Umbilical cord (tissue), 2 donors: ENCODE data around the gene STK40. TPM values are rescaled to one million over a fixed set of nuclear protein-coding genes. Genes with fewer than 3 reads are reported as not detected.

ENCODE experiments used
- DNase-seq: peaks from one replicate; pipeline ENCODE4 v3.0.0-alpha.2; 2015; ENCODE audit warnings: low spot score
- total RNA-seq: library from RNA; depleted of rRNA; stranded (reverse); fragments of >200 nt; gene quantifications from one replicate; pipeline ENCODE4 v1.2.3, GENCODE V29; 2014; ENCODE audit warnings: low replicate concordance; ENCODE audit not compliant: insufficient read depth

STK40 gene, protein sequence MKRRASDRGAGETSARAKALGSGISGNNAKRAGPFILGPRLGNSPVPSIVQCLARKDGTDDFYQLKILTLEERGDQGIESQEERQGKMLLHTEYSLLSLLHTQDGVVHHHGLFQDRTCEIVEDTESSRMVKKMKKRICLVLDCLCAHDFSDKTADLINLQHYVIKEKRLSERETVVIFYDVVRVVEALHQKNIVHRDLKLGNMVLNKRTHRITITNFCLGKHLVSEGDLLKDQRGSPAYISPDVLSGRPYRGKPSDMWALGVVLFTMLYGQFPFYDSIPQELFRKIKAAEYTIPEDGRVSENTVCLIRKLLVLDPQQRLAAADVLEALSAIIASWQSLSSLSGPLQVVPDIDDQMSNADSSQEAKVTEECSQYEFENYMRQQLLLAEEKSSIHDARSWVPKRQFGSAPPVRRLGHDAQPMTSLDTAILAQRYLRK
- total RNA-seq: 12.0 TPM

DNA sequence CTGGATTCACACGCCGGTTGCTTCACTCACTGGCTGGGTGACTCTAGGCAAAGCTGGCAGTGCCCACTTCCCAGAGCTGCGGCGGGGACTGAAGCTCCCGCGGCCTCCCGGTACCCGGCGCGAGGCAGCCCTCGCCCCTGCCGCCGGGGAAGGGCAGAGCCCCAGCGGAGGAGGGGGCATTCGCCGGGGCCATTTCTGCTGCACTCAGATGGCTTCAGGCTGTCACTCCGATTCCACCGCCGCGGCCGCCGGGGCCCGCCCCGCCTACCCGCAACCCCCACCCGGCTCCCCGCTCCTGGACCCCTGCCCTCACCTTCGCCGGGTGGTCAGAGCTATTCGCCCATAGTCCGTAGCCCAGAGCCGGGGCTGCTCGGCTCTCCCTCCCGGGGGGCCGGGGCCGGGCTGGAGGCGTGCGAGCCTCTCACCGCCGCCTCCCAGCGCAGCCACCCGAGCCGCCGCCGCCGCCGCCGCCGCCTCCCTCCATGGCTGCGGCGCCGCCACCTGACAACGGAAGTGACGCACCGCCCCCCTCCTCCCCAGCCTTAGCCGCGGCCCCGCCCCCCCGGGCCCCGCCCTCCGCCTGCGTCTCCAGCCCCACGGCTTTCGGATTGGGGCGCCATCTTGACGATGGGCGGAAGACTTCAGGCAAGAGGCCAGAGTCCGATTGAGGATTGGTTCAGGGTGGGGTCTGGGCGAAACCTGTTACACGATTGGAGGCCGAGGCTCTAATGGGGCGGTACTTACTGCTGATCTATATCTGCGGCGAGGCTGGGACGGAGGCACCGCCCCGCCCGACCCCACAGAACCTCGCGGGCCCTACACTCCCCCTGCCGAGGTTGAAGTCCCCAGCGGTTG lies at the start of gene STK40:
TSS of gene STK40 (minus strand) at position 515 of the 855 bp plus-strand sequence. CDS start 24,592 bp downstream, outside the sequence.
- peak; percentile 100 for DNase-seq

DNA sequence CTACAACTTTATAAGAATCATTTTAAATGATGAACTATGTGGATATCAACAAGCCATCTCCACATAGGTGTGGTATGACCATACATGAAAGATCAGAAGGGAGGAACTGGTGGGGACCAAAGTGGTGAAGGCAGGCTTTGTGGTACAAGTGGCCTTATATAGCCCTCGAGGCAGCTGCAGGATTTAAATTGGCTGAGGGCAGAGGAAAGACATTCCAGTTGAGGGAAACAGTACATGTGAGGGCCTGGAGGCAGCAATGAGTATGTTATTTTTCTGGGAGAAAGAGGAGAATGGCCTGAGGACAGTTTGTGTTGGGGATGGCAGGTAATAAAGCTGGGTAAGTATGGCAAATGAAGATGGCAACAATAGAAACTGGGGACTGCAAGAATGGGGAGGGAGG lies 47.4 kb upstream of the STK40 start:
- no peak for DNase-seq

DNA sequence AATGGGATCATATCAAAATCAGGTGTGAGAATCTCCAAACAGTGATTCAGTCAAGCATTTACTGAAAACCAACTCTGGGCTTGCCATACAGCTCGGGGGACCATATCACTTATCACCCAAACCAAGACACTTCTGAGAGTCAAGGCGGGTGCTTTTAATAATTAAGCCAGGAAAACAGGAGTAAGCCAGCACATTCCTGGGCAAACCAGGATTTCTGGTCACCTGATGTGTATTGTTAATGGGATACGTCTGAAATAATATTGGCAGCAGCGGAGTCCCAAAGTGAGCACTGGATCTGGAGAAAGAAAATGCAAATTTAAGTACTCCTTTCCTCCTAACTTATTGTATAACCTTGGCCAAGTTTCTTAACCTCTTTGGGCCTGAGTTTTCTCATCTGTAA lies 46.9 kb upstream of the STK40 start:
- DNase-seq: no peak

DNA sequence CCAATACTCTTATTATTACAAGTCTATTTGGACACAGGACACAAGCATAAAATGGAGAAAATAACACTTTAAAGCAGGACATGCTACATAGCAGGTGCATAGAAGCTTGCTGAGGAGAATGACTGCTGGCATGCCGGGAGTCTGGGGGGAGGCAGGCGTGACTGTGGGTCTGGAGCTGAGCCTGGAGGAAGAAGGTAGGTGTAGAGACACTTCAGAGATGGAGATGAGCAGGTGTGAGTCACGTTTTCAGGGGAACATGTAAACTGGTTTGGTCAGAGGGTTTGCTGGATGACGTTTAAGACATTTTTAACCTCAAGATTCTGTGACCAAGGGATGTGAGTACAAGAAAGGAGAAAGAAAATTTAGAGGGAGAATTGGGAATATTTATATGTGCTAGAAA lies 40.1 kb upstream of the STK40 start:
- peak; percentile 36 for DNase-seq

DNA sequence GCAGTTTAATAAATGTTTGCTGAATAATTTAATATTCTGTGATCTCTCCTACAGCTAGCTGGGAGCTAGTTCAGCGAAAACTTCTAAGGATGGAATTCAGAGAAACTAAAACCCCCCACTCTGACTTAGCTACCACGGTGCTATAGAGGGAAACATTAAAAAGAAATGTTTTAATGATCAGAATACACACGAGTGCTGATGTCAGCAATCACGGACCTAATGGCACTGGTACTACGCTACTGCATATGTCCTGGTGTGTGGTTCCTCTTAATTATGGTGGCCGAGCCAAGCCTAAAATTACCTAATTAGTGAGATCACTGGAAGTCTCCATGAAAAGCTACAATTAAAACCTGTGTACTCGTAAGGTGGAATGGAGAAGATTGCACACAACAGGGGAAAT lies 35.9 kb upstream of the STK40 start:
- no peak for DNase-seq

DNA sequence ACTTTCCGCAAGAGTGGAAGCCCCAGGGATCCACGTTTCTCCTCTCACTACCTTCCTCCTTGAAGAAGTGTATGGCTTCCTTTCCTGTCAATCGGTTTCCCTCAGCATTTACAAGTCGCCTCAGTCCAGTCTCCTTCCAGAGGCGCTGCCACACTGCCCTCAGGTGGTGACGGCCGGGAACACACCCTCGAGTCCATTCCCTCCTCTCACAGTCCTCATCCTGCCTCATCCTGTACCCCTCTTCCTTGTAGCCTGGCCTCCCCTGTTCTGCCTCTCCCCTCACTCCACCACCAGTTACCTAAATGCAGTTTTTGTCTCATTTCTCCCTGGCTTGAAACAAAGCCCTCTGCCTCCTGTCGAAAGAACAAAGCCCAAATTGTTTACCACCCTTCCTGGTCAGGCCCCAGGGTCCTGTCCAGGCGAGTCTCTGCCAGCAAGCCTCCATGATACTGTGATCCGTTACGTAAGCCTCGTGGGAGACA lies 35.2 kb upstream of the STK40 start:
- peak; percentile 94 for DNase-seq

DNA sequence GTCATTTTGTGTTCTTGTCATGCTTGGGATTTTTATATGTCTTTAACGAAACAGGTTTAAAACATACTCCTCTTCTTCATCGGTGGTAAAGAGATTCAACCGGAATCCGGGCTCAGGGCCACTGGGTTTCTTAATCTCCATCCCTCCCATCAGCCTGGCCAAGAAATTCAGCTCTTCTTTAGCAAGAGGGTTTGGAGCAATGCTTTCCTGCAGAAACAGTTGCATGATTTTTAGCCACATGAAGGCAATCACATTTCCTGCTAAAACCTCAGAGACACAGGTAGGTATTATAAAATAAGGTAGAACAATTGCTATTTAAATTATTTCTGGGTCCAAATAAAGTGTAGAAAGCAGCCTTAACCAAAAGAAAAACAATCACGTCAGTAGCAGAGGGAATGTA lies 34.7 kb upstream of the STK40 start:
- peak; percentile 61 for DNase-seq

DNA sequence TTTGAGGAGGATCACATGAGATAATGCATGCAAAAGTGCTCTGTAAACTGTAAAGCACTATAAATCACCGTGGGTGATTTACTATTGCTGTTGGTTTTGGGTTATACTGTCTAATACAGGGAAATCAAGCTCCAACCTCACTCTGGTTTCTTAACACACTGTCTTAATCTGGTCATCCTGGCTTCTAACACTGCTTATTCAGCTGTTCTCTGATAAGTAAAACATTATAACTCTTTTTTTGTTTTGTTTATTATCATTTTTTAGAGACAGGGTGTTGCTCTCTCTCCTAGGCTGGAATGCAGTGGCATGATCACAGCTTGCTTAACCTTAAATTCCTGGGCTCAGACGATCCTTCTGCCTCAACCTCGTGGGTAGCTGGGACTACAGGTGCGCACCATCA lies 33.8 kb upstream of the STK40 start:
- no peak for DNase-seq

DNA sequence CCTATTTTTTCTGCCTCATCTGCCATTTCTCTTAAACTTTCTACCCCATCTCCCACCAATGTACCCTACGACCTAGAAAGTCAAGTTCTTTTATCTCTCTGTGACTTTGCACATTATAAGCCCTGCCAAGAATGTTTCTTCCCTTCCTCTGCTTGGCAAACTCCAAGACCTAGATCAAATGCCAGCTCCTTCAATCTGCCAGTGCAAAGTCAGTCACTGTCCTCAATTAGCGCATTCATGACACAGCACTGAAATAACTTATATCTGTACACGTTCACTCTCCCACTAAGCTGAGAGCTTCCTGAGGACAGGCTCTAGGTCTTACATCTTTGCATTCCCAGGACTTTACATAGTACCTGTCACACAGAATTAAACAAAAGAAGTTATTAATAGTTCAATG lies 33.4 kb upstream of the STK40 start:
- no peak for DNase-seq

DNA sequence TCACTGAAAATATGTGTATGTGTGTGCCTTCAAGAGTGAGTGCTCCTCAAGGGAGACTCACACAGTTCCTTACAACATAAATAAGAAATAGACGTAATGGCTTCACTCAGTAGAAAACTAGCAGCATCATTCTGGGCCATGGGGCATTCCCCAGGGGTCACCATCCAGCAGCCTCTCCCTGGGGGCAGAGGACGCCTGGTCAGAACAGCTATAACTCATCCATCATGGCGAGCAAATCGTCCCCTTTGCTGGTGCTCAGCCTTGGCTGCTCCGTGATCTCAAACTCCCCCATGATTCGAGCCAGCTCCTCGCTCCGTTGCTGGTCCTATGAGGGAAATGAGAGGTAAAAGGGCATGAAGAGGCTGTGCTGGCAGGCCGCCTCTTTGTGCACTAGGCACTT lies 32.2 kb upstream of the STK40 start:
- no peak for DNase-seq

DNA sequence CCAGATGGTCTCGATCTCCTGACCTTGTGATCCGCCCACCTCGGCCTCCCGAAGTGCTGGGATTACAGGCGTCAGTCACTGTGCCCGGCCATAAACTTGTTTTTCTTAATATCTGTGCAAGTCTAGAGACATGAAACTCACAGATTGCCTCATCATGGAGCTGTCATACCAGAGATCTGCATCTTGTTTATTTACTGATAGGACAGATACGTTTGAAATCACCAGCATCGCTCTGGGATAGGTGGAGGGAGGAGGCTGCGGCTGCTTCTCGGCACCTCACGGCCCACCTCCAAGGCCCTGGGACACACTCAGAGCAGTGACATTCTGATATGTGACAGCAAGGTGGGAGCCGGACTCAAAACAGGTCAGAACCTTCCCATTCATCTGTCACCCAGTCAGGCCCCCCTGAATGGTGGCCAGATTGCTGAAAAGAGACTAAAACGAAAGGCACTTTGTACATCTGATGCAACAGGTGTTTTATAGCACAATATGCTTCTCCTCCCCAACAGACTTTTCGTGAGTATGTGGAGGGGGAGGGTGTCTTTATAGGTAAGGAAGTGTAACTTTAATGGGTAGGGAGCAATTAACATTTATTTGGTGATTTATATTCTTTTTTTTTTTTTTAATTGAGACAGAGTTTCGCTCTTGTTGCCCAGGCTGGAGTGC lies 30.1 kb upstream of the STK40 start:
- DNase-seq: no peak

DNA sequence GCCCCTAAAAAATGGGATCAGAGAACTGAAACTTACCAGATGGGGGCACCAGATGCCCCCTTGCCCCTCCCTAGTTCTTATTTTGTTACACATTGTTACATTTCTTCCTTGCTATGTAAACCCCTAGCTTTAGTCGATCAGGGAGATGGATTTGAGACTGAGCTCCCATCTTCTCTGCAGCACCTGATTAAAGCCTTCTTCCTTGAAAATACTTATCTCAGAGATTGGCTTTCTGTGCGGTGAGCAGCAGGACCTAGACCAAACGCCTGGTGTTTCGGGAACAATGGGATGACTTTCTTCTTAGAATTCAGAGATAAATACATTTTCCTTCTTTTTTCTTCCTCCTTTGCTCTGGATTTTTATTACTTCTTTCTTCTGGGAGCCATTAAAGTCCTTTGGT lies 28.7 kb upstream of the STK40 start:
- DNase-seq: no peak

DNA sequence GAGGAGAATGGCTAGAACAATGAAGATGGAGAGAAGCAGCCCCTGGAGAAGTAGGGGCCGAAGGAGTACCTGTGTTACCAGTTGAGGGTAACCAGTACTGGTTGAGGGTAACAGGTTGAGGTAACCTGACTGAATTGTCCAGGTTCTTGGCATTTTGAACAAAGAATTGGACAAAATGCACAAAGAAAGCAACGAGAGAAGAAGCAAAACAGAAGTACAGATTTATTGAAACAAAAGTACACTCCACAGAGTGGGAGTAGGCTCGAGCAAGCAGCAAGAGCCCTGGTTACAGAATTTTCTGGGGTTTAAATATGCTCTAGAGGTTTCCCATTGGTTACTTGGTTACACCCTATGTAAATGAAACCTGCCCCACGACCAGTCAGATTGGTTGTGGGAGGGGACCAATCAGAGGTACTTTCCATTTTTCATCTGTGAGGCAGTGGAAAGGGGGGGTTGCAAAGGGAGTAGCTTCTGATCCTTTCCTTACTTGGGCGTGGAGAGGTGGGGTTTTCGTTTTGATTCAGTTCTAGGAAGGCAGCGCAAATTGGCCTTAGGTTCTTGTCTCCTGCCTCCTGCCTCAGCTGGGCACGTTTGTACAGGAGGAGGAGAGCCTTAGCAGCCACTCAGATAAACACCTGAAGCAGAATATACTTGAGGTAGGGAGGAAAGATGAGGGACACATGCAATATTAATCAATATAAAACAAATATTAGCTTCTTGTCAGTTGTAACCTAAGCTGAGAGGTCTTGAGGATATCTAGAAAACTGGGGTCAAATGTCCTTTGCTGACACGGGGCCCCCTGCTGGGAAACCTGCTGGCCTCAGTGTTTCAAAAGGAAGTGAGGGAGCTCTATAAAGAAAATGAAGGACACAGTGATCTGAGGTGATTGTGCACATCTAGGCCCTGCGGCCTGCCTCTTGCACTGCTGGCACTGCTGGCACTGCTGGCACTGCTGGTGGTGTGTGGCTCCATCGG lies 26.2 kb upstream of the STK40 start:
- DNase-seq: peak; percentile 31

DNA sequence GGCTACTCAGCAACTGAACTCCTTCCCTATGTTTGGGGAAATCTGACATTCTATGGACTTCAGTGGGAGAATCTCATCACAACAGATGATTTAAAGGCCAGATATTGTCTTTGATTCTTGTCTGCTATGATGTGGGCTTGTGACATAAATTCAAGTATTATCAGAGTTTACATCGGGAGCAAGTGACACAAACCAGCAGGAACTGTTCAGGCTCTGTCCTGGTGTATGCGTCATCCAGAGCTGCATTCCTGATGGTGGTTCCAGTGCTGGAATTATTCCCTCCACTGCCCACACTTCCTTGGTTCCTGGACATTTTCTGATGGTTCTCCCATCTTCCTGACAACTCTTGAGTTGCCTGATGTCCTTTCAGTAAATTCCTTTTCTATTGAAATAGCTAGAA lies 22.8 kb upstream of the STK40 start:
- DNase-seq: peak; percentile 40

DNA sequence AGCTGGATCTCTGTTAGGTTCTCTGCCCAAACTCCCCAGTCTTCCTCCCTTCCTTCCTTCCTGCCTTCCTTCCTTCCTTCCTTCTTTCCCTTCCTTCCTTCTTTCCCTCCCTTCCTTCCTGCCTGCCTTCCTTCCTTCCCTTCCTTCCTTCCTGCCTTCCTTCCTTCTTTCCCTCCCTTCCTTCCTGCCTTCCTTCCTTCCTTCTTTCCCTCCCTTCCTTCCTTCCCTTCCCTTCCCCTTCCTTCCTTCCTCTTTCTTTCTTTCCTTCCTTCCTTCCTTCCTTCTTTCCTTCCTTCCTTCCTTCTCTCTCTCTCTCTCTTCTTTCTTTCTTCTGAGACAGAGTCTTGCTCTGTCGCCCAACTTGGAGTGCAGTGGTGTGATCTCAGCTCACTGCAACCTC lies 20.7 kb upstream of the STK40 start:
- DNase-seq: no peak

DNA sequence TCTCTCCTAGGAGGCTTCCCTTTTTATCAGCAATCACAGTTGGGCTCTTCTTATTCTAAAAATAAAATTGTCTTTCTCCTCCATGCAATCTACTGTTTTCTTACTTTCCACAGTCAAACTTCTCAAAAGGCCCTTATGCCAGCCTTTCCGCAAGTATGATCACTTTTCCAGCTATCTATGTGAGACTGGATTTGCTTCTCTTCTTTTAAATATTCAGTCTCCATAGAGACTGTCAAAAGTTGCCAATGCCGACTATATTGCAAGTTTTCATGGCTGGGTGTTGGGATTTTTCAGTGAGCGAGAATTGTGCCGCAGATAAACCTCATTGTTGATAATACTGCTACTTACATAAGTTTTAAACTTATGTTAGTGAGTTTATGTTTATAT lies 16.8 kb upstream of the STK40 start:
- no peak for DNase-seq

DNA sequence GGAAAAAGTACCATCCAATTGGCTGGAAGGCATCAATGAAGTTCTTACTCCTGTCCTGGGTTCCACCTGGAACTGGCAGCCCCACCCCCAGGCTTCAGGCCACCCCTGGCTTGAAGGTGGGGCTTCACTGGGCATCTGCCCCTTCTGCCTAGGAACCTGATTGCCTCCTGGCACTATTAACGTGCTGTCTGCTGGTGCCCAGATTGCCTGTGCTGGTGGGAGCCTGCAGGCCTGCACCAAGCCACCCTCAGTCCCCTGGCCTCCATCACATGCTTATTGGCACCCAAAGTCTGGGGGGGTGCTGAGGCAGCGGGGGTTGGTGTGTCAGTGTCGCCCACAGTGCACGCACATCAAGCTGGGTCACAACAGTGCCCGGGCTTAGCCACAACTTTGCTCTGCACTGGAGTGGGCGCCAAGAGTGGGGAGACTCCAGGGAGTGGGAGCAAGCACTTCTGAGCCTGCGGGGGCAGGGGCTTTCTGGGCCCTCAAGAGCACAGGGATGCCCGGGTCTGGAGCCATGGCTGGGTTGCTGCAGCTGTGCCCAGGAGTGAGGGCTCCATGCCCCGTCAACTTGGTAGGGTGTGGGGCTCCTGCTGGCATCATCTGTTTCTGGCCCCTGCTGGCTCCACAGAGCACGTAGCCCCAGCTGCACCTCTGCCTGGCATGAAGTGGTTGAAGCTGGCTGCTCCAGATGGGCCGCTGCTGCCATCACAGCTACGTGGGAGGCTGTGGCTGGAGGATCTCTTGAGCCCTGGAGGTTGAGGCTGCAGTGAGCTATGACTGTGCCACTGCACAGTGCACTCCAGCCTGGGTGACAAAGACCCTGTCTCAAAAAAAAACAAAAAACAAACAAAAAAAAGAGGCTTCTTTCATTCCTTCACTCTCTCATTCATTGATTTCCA lies 16.1 kb upstream of the STK40 start:
- DNase-seq: no peak

DNA sequence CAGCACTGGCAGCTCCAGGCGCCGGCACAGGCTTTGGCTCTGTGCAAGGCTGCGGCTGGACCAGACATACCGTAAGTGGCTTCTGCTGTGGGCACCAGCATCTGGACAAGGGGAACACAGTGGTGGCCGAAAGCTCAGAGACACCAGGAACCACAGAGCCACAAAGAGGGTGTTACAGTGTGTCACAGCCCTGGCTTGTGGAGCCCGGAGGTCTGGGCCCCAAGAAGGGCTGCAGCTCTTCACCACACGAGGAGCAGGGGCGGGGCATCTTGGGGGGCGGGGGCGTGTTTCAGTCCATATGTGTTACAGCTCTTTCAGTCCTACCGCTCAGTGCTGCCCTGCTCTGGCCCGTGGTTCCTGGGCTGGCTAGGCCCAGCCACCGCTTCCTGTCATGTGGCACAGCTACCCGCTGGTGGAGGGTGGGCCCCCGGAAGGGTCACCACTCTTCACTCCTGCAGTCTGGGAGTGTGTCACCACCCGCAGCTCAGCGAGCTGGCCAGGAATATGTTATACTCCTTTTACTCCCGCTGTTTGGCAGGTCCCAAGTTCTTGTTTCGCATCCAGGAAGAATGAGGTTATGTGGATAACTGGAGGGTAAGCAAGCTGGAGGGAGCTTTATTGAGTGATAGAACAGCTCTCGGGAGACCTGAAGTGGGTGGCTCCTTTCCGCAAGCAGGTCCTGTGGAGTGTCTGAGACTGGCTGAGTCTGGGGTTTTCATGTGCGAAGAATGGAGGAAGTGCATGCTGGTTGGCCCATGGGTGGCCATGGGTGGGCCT lies 15.3 kb upstream of the STK40 start:
- peak; percentile 17 for DNase-seq

DNA sequence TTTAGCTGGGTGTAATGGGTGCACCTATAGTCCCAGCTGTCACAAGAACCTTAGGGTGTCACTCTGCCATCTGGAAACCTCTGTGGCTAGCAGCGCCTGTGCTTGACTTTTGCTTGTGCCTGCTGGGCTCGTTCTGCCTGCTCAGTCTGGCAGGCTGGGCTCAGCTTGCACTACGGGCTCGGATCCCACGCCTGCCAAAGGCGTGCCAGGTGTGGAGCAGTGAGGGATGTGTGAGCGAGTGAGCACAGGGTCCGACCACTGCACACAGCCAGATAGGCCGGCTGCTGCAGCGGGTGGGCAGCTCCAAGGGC lies 14.7 kb upstream of the STK40 start:
- no peak for DNase-seq
